T-helper 2 cell treated with Interferon-gamma antibody and Interleukin-4, amounts not matched to agents 5 μg/mL and 100 μg/mL, for 36 hours (primary cell): ENCODE results near the gene GPS1.

Source experiments
- DNase-seq: peaks from one replicate; pipeline ENCODE4 v3.0.0; 2021; ENCODE audit warnings: low spot score
- H3K27ac Mint-ChIP-seq: one replicate; pipeline ENCODE4 v1.8.0; 2021; ENCODE audit warnings: mild to moderate bottlenecking, mixed read lengths
- H3K27me3 Mint-ChIP-seq: one replicate; pipeline ENCODE4 v1.8.0; 2021; ENCODE audit warnings: low read depth, mixed read lengths
- H3K36me3 Mint-ChIP-seq: one replicate; pipeline ENCODE4 v1.8.0; 2021; ENCODE audit warnings: low read depth, mixed read lengths
- H3K4me1 Mint-ChIP-seq: one replicate; pipeline ENCODE4 v1.8.0; 2021; ENCODE audit warnings: low read depth, mixed read lengths
- H3K4me3 Mint-ChIP-seq: one replicate; pipeline ENCODE4 v1.8.0; 2022; ENCODE audit warnings: mild to moderate bottlenecking, moderate library complexity, mixed read lengths
- H3K9me3 Mint-ChIP-seq: one replicate; pipeline ENCODE4 v1.8.0; 2021; ENCODE audit warnings: mixed read lengths

Gene GPS1

DNA sequence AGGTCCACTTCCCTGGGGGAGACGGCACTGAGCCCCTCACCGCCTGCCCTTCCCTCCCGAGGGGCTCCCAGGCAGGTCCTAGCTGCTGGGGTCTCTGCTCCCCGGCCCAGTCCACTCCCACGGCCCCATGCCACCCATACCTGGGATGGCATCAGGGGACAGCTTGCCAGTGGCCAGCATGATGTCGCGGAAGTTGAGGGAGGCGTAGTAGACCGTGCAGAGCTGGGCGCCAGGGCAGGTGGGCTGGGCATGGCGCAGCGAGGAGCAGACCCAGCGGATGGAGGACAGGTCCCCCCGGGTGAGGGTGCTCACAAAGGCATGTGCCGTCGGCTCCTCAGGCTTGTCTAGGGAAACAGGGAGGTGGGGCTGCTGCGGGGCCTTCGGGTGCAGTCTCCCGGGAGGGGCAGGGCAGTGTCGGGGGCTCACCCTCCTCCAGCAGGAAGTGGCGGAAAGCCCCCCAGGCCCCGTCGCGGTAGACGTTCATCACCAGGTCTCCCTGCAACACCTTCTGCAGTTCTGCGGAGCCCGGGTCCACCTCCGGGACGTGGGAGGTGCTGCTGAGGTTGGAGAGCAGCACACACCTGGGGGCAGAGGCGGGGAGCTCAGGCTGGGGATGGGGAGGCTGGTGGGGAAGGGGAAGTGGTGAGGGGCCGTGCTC, 32.8 kb downstream of the GPS1 start:
- Mint-ChIP-seq H3K4me1 (no peaks in the 10 kb centered on the region), H3K27ac (no peak overlapping the region)

DNA sequence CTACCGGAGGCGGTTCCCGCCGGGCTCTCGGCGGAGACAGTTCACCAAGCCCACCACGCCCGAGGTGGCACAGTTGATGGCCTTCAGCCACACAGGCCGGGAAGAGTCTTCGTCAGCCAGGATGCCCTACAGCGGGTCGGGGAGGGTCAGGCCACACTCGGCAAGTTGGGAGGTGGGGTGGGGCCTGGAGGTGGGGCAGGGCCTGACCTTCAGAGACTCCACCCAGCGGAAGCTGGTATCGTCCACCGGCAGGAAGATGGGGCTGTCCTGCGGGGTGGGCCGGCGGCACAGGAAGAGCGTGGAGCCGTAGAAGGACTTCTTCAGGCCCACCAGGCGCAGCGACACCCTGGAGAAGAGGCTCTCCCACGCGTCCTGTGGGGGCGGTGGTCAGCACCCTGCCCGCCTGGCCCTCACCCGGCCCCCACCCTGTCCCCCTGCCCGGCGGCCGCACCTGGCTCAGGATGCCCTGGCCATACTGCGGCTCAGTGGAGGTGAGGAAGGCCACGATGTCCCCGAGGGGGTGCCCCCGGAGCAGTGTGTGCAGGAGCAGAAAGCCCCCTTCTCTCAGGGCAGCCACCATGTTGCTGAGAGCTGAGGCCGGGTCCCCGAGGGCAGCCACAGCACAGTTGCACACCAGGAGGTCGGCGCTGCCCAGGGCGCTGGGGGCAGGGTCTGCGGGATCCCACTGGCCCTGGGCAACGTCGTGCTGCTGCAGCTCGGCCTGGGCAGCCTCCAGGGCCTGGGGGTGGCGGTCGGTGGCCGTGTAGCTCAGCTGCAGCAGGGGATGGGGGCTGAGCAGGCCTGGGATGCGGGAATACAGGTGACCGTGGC, 33.5 kb downstream of the GPS1 start:
- no peak for DNase-seq
- Mint-ChIP-seq H3K4me1 (no peaks in the 10 kb centered on the region), H3K36me3 (peaks cover under 1% of the 10 kb centered on the region), H3K27me3 (no peaks in the 10 kb centered on the region), H3K4me3 (no peak overlapping the region), H3K9me3 (no peaks in the 10 kb centered on the region), H3K27ac (no peak overlapping the region)

More for the DNA sequence above, 32.8 kb downstream of the GPS1 start:
- Mint-ChIP-seq H3K36me3 (peaks cover 4% of the 10 kb centered on the region), H3K27me3 (no peaks in the 10 kb centered on the region), H3K4me3 (no peak overlapping the region), H3K9me3 (no peaks in the 10 kb centered on the region)
- no peak for DNase-seq

- H3K4me3 Mint-ChIP-seq = no peak overlapping the region
- H3K4me1 Mint-ChIP-seq = no peaks in the 10 kb centered on the region
- no peak overlapping the region for H3K27ac Mint-ChIP-seq
- no peaks in the 10 kb centered on the region for H3K27me3 Mint-ChIP-seq
- H3K36me3 Mint-ChIP-seq = no peaks in the 10 kb centered on the region
- H3K9me3 Mint-ChIP-seq = no peaks in the 10 kb centered on the region
- no peak for DNase-seq
Observed at GRCh38 chr17:82085931-82086764, 34.5 kb downstream of the GPS1 start.

GRCh38 chr17:82086941-82087906, 35.5 kb downstream of the GPS1 start:
- Mint-ChIP-seq H3K27me3 (no peaks in the 10 kb centered on the region), H3K4me3 (no peak overlapping the region), H3K4me1 (no peaks in the 10 kb centered on the region)

DNA sequence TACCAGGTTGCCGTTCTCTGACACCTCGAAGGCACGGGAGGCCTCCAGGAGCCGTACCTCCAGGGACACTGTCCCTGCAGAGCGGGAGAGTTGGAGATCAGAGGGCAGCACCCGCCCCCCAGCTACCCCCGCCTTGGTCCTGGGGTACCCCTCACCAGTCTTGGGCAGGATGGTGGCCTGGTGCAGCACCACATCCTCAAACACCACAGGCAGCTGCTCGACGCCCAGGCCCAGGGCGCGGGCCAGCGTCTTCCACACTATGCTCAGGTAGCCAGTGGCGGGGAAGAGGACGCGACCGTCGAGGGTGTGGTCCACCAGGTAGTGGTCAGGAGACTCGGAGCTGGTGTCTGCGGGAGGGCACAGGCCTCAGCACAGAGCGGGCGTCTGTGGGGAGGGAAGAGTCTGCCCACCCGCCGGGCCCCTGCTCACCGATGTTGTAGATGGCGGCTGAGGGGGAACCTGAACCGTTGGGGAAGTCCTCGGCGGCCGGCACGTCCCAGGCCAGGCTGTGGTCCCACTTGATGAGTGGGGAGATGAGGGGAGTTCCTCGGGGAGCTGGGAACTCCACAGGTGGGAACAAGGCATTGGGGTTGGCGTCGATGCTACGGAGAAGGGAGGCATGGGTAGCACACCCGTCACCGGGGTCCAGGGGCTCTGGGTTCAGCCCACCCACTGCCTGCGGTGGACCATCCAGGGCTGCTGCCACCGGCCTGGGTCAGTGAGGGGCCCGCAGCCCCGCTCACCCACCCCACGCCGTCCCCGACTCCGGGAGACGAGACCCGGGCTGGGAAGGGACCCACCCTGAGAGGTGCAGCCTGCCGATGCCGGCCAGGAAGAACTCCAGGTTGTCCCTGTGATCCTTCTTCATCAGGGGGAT, 36.5 kb downstream of the GPS1 start:
- Mint-ChIP-seq H3K27ac (no peak overlapping the region), H3K27me3 (no peaks in the 10 kb centered on the region), H3K4me1 (no peaks in the 10 kb centered on the region), H3K36me3 (peaks cover 2% of the 10 kb centered on the region), H3K9me3 (no peaks in the 10 kb centered on the region), H3K4me3 (no peak overlapping the region)
- DNase-seq = no peak

More at GRCh38 chr17:82086941-82087906, 35.5 kb downstream of the GPS1 start:
- H3K27ac Mint-ChIP-seq = no peak overlapping the region
- no peak for DNase-seq
- no peaks in the 10 kb centered on the region for H3K36me3 Mint-ChIP-seq
- H3K9me3 Mint-ChIP-seq = no peaks in the 10 kb centered on the region

- H3K9me3 Mint-ChIP-seq = no peaks in the 10 kb centered on the region
- no peak overlapping the region for H3K4me3 Mint-ChIP-seq
- no peak overlapping the region for H3K27ac Mint-ChIP-seq
- DNase-seq = no peak
- H3K27me3 Mint-ChIP-seq = no peaks in the 10 kb centered on the region
- H3K36me3 Mint-ChIP-seq = peaks cover 4% of the 10 kb centered on the region
- H3K4me1 Mint-ChIP-seq = no peaks in the 10 kb centered on the region
Observed at GRCh38 chr17:82088838-82089722, 37.4 kb downstream of the GPS1 start.

DNA sequence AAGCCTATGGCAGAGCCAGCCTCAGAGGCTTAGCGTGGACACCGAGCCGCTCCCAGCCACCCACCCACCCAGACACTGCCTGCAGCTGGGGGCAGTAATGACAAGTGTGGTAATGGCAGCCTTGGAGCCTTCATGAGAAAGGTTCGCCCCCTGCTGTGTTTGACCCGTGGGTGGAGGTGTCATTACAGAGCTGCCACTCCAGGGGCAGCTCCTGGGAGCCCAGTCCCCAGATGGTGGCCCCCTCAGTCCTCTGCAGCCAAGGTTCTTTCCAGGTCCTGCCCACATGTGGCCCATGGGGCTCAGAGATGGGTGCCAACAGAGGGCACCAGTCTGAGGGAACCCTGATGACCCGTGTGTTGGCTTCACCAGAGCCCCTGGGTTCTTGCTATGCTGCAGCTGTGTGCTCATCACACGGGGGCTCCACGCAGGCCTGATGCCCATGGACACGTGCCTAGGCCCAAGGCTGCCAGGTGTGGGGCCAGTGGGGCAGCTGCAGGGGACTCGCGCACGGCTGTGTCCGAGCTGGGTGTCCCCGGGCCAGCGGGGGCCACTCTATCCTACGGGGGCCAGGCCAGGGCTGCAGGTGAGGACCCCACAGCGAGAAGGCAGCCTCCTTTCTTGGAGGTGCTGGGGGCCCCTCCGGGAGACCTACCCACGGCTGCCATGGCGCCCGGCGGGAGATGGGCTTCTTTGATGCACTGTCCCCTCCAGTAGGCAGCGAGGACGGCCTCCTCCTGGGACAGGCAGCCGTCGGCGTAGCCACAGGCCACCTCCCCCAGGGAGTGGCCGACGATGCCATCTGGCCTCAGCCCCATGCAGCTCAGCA, 38.2 kb downstream of the GPS1 start:
- H3K4me3 Mint-ChIP-seq = no peak overlapping the region
- H3K27ac Mint-ChIP-seq = no peak overlapping the region
- H3K27me3 Mint-ChIP-seq = no peaks in the 10 kb centered on the region
- H3K36me3 Mint-ChIP-seq = peaks cover 4% of the 10 kb centered on the region
- no peaks in the 10 kb centered on the region for H3K9me3 Mint-ChIP-seq
- DNase-seq = no peak
- no peaks in the 10 kb centered on the region for H3K4me1 Mint-ChIP-seq

DNA sequence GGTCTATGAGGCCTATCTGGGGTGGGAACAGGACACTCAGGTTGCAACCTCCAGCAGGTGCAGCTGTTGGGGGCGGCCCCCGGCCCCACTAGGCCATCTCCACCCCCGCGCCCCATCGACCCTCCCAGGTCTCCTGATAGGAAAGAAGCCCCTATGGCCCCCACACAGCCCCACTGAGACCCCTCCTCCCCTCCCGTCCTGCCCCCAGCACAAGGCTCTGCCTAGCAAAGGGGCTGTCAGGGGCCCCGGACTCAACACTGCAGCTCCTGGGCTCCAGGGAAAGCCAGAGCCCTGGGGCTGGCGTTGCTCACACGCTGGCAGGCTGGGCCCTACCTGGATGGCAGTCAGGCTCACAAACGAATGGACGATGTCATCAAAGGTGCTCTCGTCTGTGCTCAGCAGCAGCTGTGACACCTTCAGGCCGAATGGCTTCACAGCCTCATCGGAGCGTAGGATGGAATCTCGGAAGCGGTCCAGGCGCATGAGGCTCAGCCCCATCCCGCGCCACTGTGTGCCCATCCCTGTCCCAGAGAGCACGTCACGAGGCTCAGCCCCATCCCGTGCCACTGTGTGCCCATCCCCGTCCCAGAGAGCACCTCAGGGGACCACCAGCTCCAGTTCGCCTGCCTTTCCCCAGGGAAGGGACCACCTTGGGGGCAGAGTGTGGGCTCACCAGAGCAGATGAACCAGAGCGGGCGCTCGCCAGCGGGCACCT, 39.0 kb downstream of the GPS1 start:
- Mint-ChIP-seq H3K4me1 (no peaks in the 10 kb centered on the region), H3K36me3 (peaks cover 4% of the 10 kb centered on the region), H3K4me3 (no peak overlapping the region), H3K27ac (no peak overlapping the region), H3K27me3 (no peaks in the 10 kb centered on the region), H3K9me3 (no peaks in the 10 kb centered on the region)
- DNase-seq = no peak

- H3K4me3 Mint-ChIP-seq = no peak overlapping the region
- no peak overlapping the region for H3K27ac Mint-ChIP-seq
- H3K36me3 Mint-ChIP-seq = peaks cover 4% of the 10 kb centered on the region
- peaks cover 2% of the 10 kb centered on the region for H3K4me1 Mint-ChIP-seq
- no peak for DNase-seq
- no peaks in the 10 kb centered on the region for H3K27me3 Mint-ChIP-seq
- H3K9me3 Mint-ChIP-seq = no peaks in the 10 kb centered on the region
Observed at GRCh38 chr17:82091264-82092066, 39.8 kb downstream of the GPS1 start.

DNA sequence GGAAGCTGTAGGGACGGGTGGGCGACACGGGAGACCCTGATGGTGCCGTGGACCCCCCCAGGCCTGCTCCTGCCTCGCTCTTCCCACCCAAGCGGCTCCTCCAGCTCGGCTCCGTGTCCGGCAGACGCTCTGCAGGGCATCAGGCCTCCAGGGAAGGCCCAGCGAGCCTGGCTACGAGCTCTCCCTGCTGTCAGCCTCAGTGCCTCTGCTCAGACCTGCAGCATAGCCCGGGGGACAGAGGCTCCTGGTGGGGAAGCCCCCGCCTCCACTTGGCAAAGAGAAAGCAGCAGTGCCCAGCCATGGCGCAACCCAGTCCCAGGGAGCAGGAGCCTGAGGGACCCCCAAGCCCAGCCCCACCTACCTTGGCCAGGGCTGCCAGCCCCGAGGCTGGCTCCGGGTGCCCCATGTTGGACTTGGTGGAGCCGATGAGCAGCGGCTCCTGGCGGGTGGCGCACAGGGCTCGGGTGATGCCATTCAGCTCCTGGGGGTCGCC, 40.4 kb downstream of the GPS1 start:
- H3K9me3 Mint-ChIP-seq = no peaks in the 10 kb centered on the region
- no peak overlapping the region for H3K4me3 Mint-ChIP-seq
- H3K27ac Mint-ChIP-seq = no peak overlapping the region
- peaks cover 4% of the 10 kb centered on the region for H3K36me3 Mint-ChIP-seq
- no peaks in the 10 kb centered on the region for H3K27me3 Mint-ChIP-seq
- no peak for DNase-seq
- H3K4me1 Mint-ChIP-seq = peaks cover 2% of the 10 kb centered on the region
